PC-9 (cell line): Measurements from ENCODE around the gene ADNP. TPM values are rescaled to one million over a fixed set of nuclear protein-coding genes. Genes with fewer than 3 reads are reported as not detected.

Experiments
- BruUV-seq: library from RNA; stranded (reverse); fragments of 400-500 nt; replicated peaks from 2 replicates; lab custom pipeline; 2021; lab: Mats Ljungman, UMichigan
- CTCF ChIA-PET: fragments of 300-600 bp; sonication (Branson Sonifier 250); formaldehyde crosslinking; loops from one replicate; lab custom pipeline; 2022; ENCODE audit warnings: antibody characterized with exemption; lab: Charles Lee
- POLR2A ChIA-PET: fragments of 300-600 bp; sonication (Branson Sonifier 250); formaldehyde crosslinking; loops from one replicate; lab custom pipeline; 2022; ENCODE audit warnings: antibody characterized with exemption; ENCODE audit not compliant: unreplicated experiment; lab: Charles Lee
- DNase-seq, 2 experiments: peaks; one replicate each; pipeline versions ENCODE4 v3.0.0 to v3.0.0-alpha.2; 2015 to 2022; ENCODE audit warnings: mixed read lengths in 1 of 2
- H2AFZ ChIP-seq: fragments of 200-600 bp; sonication (generic); 2 replicates; pipeline ENCODE4 v1.8.1; 2017; ENCODE audit warnings: antibody characterized with exemption
- H3F3A ChIP-seq: fragments of 200-600 bp; sonication (generic); 2 replicates; pipeline ENCODE4 v1.8.1; 2017; ENCODE audit warnings: antibody characterized with exemption, mild to moderate bottlenecking, low read depth; ENCODE audit not compliant: insufficient read depth
- H3K27ac ChIP-seq: fragments of 200-600 bp; sonication (generic); 2 replicates; pipeline ENCODE4 v1.6.1; 2016; ENCODE audit warnings: mixed run types
- H3K27me3 ChIP-seq: fragments of 200-600 bp; sonication (generic); 2 replicates; pipeline ENCODE4 v1.6.1; 2016; ENCODE audit warnings: low read depth, mixed run types; ENCODE audit not compliant: insufficient read depth
- H3K36me3 ChIP-seq: fragments of 200-600 bp; sonication (generic); 2 replicates; pipeline ENCODE4 v1.6.1; 2016; ENCODE audit warnings: low read depth, mixed run types
- H3K4me1 ChIP-seq: fragments of 200-600 bp; sonication (generic); replicated peaks from 2 replicates; pipeline ENCODE4 v1.6.1; 2016; ENCODE audit warnings: mixed run types; ENCODE audit not compliant: insufficient read depth
- H3K4me2 ChIP-seq: fragments of 200-600 bp; sonication (generic); 2 replicates; pipeline ENCODE4 v1.6.1; 2017; ENCODE audit warnings: mixed run types
- H3K4me3 ChIP-seq: fragments of 200-600 bp; sonication (generic); 2 replicates; pipeline ENCODE4 v1.6.1; 2016; ENCODE audit warnings: mixed run types
- H3K79me2 ChIP-seq: fragments of 200-600 bp; sonication (generic); 2 replicates; pipeline ENCODE4 v1.6.1; 2017; ENCODE audit warnings: low read depth, mixed run types
- H3K9me2 ChIP-seq: fragments of 200-600 bp; sonication (generic); 2 replicates; pipeline ENCODE4 v1.8.1; 2017; ENCODE audit warnings: mild to moderate bottlenecking; ENCODE audit not compliant: insufficient read depth
- H3K9me3 ChIP-seq: fragments of 200-600 bp; sonication (generic); 2 replicates; pipeline ENCODE4 v1.8.1; 2016; ENCODE audit warnings: low read depth; ENCODE audit not compliant: insufficient read depth
- H4K20me1 ChIP-seq: fragments of 200-600 bp; sonication (generic); 2 replicates; pipeline ENCODE4 v1.8.1; 2017; ENCODE audit not compliant: insufficient read depth
- CTCF ChIP-seq: fragments of 200-600 bp; sonication (generic); conservative IDR thresholded peaks from 2 replicates; pipeline ENCODE4 v1.6.1; 2017; ENCODE audit warnings: mixed run types, antibody characterized with exemption, mild to moderate bottlenecking, moderate library complexity
- EZH2 ChIP-seq: fragments of 200-600 bp; sonication (generic); IDR thresholded peaks from 2 replicates; pipeline ENCODE4 v1.8.0; 2017; ENCODE audit warnings: antibody characterized with exemption, low read depth
- intact Hi-C: fragments of 100-400 bp; cut with micrococcal nuclease; formaldehyde crosslinking; loops from one replicate; pipeline ENCODE4 v1.10.0; 2022; ENCODE audit not compliant: unreplicated experiment
- total RNA-seq: library from RNA; stranded (reverse); gene quantifications from 2 replicates; pipeline ENCODE4 v1.2.3, GENCODE V29; 2021

Gene ADNP
- total RNA-seq, 1 experiment from 2014 or later, result 104 TPM

GRCh38 chr20:50959543-50960126, 28.4 kb upstream of the ADNP start:
- no peak for DNase-seq
- CTCF ChIA-PET, result no interaction called here
- TF ChIP-seq EZH2 (no peak), CTCF (no peak)
- Histone ChIP-seq H3F3A (peaks cover 21% of the 10 kb centered on the region; the same call in 1 of the 2 replicates), H3K4me1 (peaks cover 38% of the 10 kb centered on the region), H3K9me2 (no peaks in the 10 kb centered on the region), H3K4me3 (peak overlapping the region; percentile 93), H3K27me3 (no peaks in the 10 kb centered on the region), H3K4me2 (peak overlapping the region; percentile 99), H4K20me1 (peaks cover 47% of the 10 kb centered on the region), H3K36me3 (peaks cover 25% of the 10 kb centered on the region), H3K27ac (no peak overlapping the region), H2AFZ (no peak overlapping the region), H3K9me3 (no peaks in the 10 kb centered on the region; the same call in 1 of the 2 replicates), H3K79me2 (peaks cover 71% of the 10 kb centered on the region)
- intact Hi-C loops, result loop anchor here (2.0 kb wide), 1 partner anchor 29 kb away; the partner anchor contains the start of gene ADNP
- POLR2A ChIA-PET, result no interaction called here
- no TSS peak for BruUV-seq

GRCh38 chr20:50958615-50959542, 27.6 kb upstream of the ADNP start, which contains the start of gene MOCS3:
Gene MOCS3, plus strand, starts transcription at chr20:50958818. Its CDS starts 25 bp downstream, at chr20:50958843.
- Histone ChIP-seq H3F3A (peaks cover 18% of the 10 kb centered on the region), H4K20me1 (peaks cover 54% of the 10 kb centered on the region), H3K9me3 (no peaks in the 10 kb centered on the region; the same call in 1 of the 2 replicates), H3K4me1 (peaks cover 38% of the 10 kb centered on the region), H2AFZ (peak within 1 kb of the TSS; percentile 87), H3K9me2 (no peaks in the 10 kb centered on the region), H3K79me2 (peaks cover 78% of the 10 kb centered on the region), H3K36me3 (peaks cover 32% of the 10 kb centered on the region), H3K27ac (peak within 1 kb of the TSS; percentile 83), H3K4me3 (peak within 1 kb of the TSS; percentile 93), H3K27me3 (no peaks in the 10 kb centered on the region), H3K4me2 (peak within 1 kb of the TSS; percentile 99)
- CTCF ChIA-PET, result interaction anchor here (0.5 to 1.9 kb wide), 5 partner anchors 27 to 636 kb away, joined by 3 to 8 read pairs (median 4); partner anchors contain the start of genes ADNP and BCAS4
- BruUV-seq, result TSS peak; percentile 63
- POLR2A ChIA-PET, result interaction anchor here (0.6 to 1.7 kb wide), 5 partner anchors 17 to 551 kb away, joined by 3 to 14 read pairs (median 5); partner anchors contain the start of gene ADNP
- DNase-seq, result peak; percentile 82 to 92
- intact Hi-C loops, result loop anchor here (2.0 kb wide), 1 partner anchor 28 kb away; the partner anchor contains the start of gene ADNP
- TF ChIP-seq CTCF (no peak), EZH2 (no peak)
